Measurements from ENCODE around the gene PPFIA3. TPM values are rescaled to one million over a fixed set of nuclear protein-coding genes. Genes with fewer than 3 reads are reported as not detected.

The PPFIA3 gene
- total RNA-seq, 1 experiment from 2014 or later, result 6.7 TPM

GRCh38 chr19:49157445-49158224, 38.3 kb downstream of the PPFIA3 start, which contains the start of gene TRPM4:
TSS of gene TRPM4 (plus strand) at chr19:49157792. CDS start at chr19:49157867, 75 bp downstream.
- ChIA-PET POLR2A (interaction anchor here (0.7 to 1.7 kb wide), 4 partner anchors 8 to 294 kb away, joined by 3 to 8 read pairs (median 4); partner anchors contain the start of gene LIN7B), CTCF (interaction anchor here (0.9 to 1.6 kb wide), 3 partner anchors 40 to 42 kb away, joined by 3 read pairs; no protein-coding TSS in a partner anchor)
- H3K4me1 Mint-ChIP-seq (ENCODE audit: insufficient read depth, unreplicated experiment), result peaks cover 7% of the 10 kb centered on the region
- H3K27me3 Mint-ChIP-seq (ENCODE audit: insufficient read depth, unreplicated experiment), result no peaks in the 10 kb centered on the region
- peak; percentile 88 for DNase-seq (ENCODE audit: unreplicated experiment)
- H3K4me3 Mint-ChIP-seq (ENCODE audit: unreplicated experiment), result peak within 1 kb of the TSS; percentile 82
- TF ChIP-seq CTCF (IDR thresholded peaks at IDR 0.05; ENCODE audit: unreplicated experiment), result no peak
- no TSS peak for BruUV-seq (replicated peaks)
- H3K27ac Mint-ChIP-seq (ENCODE audit: low read depth, unreplicated experiment), result peak within 1 kb of the TSS; percentile 36
- H3K9me3 Mint-ChIP-seq (ENCODE audit: unreplicated experiment), result peaks cover 17% of the 10 kb centered on the region
- intact Hi-C loops (cut with micrococcal nuclease), result loop anchor here (5.0 kb wide), 1 partner anchor 40 kb away; no protein-coding TSS in a partner anchor
- no peaks in the 10 kb centered on the region for H3K36me3 Mint-ChIP-seq (ENCODE audit: insufficient read depth, unreplicated experiment)

- no peaks in the 10 kb centered on the region for H3K36me3 Mint-ChIP-seq (ENCODE audit: insufficient read depth, unreplicated experiment)
- ChIA-PET CTCF (interaction anchor here (0.7 to 1.5 kb wide), 3 partner anchors 43 to 497 kb away, joined by 3 to 5 read pairs (median 3); no protein-coding TSS in a partner anchor), POLR2A (interaction anchor here (0.9 kb wide), 1 partner anchor 10 kb away, joined by 3 read pairs; no protein-coding TSS in a partner anchor)
- H3K4me3 Mint-ChIP-seq (ENCODE audit: unreplicated experiment), result no peak overlapping the region
- TF ChIP-seq CTCF (IDR thresholded peaks at IDR 0.05; ENCODE audit: unreplicated experiment), result no peak
- no peaks in the 10 kb centered on the region for H3K9me3 Mint-ChIP-seq (ENCODE audit: unreplicated experiment)
- DNase-seq (ENCODE audit: unreplicated experiment), result no peak
- H3K27me3 Mint-ChIP-seq (ENCODE audit: insufficient read depth, unreplicated experiment), result no peaks in the 10 kb centered on the region
- intact Hi-C loops (cut with micrococcal nuclease), result no loop called here
- H3K27ac Mint-ChIP-seq (ENCODE audit: low read depth, unreplicated experiment), result no peak overlapping the region
- BruUV-seq (replicated peaks), result no TSS peak
- peaks cover 7% of the 10 kb centered on the region for H3K4me1 Mint-ChIP-seq (ENCODE audit: insufficient read depth, unreplicated experiment)
Observed at GRCh38 chr19:49160450-49161189, 41.3 kb downstream of the PPFIA3 start.

DNA sequence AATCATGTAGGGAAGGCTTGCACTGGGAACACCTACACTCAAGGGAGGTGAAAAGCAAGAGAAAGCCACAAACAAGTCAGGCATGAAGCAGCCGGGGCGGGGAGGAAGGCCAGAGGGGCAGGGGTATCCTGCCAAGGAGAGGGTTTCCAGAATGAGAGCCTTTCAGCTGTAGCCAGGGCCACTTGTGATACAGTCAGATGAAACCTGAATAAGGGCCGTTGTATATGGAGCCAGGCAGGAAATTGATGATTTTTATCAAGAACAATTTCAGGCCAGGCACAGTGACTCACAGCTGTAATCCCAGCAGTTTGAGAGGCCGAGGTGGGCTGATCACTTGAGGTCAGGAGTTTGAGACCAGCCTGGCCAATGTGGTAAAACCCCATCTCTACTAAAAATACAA, 42.6 kb downstream of the PPFIA3 start:
- H3K36me3 Mint-ChIP-seq (ENCODE audit: insufficient read depth, unreplicated experiment), result no peaks in the 10 kb centered on the region
- no peak for TF ChIP-seq CTCF (IDR thresholded peaks at IDR 0.05; ENCODE audit: unreplicated experiment)
- no peaks in the 10 kb centered on the region for H3K9me3 Mint-ChIP-seq (ENCODE audit: unreplicated experiment)
- ChIA-PET POLR2A (no interaction called here), CTCF (interaction anchor here (1.4 kb wide), 1 partner anchor 37 kb away, joined by 7 read pairs; no protein-coding TSS in a partner anchor)
- intact Hi-C loops (cut with micrococcal nuclease), result no loop called here
- BruUV-seq (replicated peaks), result no TSS peak
- DNase-seq (ENCODE audit: unreplicated experiment), result no peak
- H3K4me3 Mint-ChIP-seq (ENCODE audit: unreplicated experiment), result no peak overlapping the region
- peaks cover 7% of the 10 kb centered on the region for H3K4me1 Mint-ChIP-seq (ENCODE audit: insufficient read depth, unreplicated experiment)
- H3K27ac Mint-ChIP-seq (ENCODE audit: low read depth, unreplicated experiment), result no peak overlapping the region
- no peaks in the 10 kb centered on the region for H3K27me3 Mint-ChIP-seq (ENCODE audit: insufficient read depth, unreplicated experiment)
